GM20000 (cell line): ENCODE results near the gene IL2RA.
"Not testable (repeated sequence)": the region's sequence is repeated elsewhere in the genome, so short reads cannot be mapped to it uniquely, and the experiment has no call there.

ENCODE experiments used
- DNase-seq: peaks from one replicate; pipeline ENCODE4 v3.0.0; 2012; ENCODE audit warnings: low spot score
- CTCF ChIP-seq: IDR thresholded peaks from 2 replicates; pipeline ENCODE4 v1.5.1; 2012; ENCODE audit warnings: mild to moderate bottlenecking, control low read depth; ENCODE audit errors: extremely low read depth, missing control alignments

The IL2RA gene

DNA sequence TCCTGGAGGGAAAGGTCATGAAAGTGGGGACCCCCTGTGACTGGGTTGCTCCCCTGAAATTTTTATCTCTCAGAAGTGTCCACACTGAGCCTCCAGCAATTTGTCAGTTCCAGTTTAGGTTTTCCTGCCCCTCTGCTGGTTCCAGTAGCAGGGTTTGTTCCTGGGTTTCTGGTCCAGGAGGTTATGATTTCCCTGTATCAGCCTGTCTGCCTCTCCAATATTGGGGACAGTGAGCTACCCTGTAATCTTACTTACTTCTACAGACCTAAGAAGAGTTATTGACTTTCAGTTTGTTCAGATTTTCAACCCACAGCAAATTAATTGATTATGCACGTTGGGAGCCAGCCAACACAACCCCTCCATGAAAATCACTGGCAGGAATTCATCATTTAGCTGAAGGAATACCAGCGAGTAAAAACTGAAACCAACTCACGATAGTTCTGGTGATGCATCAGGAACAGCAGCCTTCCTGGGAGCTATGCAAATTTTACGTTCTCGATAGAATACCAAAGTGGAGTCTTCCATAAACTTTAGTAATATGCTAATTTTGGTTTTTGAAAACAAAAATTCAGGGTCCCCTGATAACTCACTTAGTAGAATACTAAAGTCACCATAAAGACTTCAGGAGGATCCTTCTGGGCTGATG, 53.5 kb downstream of the IL2RA start:
- TF ChIP-seq CTCF: no peak
- no peak for DNase-seq

DNA sequence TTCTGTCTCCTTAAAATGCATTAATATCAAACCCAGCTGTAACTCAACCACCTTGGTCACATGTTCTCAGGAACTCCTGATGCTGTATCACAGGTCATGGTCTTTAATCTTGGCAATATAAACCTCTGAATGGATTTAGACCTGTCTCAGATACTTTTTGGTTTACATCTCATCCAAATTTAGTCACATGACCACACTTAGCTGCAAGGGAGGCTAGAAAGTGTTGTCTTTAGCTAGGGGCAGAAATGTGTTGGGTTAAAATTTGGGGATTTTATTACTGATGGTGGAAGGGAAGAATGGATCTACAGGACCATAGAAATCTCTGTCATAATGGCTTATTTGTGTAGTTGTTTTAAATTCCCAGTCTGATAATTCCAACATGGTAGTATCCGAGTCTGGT, 55.2 kb downstream of the IL2RA start:
- TF ChIP-seq CTCF: no peak
- DNase-seq: no peak

DNA sequence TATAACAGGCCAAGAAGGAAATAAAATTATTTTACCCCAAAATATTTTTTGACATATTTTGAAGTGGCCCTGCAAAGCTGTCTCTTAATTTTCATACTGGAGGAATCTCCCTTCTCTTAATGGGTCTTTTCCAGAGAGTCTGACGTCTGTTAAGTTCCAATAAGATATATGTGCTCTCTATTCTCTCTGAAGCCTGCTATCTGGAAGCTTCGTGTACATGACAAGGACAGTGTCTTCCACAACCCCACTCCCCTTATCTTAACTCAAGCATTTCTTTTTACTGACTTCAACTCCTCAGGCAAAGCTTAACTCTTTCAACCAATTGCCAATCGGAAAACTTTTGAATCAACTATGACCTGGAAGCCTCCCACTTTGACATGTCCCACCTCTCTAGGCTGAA, 55.6 kb downstream of the IL2RA start:
- no peak for DNase-seq
- no peak for TF ChIP-seq CTCF

- DNase-seq: no peak
- TF ChIP-seq CTCF: no peak
These were observed 56.2 kb downstream of the IL2RA start for GRCh38 chr10:6005856-6006395.

DNA sequence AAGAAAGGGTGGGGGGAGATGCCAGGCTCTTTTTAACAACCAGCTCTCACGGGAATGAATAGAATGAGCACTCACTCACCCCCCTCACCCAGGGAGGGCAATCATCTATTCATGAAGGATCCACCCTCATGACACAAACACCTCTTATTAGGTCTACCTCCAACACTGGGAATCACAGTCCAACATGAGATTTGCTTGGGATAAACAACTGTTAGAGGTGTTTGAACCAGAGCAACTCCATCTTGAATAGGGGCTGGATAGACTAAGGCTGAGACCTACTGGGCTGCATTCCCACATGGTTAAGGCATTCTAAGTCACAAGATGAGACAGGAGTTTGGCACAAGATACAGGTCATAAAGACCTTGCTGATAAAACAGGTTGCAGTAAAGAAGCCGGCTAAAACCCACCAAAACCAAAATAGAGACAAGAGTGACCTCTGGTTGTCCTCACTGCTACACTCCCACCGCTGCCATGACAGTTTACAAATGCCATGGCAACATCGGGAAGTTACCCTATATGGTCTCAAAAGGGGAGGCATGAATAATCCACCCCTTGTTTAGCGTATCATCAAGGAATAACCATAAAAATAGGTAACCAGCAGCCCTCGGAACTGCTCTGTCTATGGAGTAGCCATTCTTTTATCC, 56.9 kb downstream of the IL2RA start:
- not testable (repeated sequence) for DNase-seq

DNA sequence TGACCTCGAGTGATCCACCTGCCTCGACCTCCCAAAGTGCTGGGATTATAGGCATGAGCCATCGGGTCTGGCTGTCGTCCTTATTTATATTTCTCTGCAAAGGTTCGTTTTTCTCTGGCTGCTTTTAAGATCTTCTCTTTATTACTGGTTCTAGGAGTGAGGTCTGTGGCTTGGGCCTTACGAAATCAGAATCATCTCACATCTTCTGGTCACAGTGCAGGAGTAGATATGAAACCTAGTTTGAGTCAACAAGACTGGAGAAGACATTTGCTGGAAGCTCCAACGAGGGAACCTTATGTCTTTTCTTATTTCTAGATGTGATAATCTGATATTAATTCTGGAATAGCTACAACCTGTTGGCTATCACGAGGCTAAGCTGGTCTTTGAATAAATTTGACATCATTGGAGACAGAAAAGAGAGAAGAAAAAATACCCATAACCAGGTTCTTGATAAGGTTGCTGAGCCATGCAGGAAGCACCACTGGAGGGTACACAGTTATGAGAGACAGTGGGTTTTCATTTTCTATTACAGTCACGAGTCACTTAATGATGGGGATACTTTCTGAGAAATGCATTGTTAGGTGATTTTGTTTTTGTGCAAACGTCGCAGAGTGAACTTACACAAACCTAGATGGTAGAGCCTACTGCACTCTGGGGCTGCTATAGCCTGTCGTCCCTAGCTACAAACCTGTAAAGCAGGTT, 59.2 kb downstream of the IL2RA start:
- no peak for DNase-seq
- TF ChIP-seq CTCF: no peak

GRCh38 chr10:5999440-6000165, 62.6 kb downstream of the IL2RA start:
- no peak for TF ChIP-seq CTCF
- DNase-seq: no peak
